ELF-1 (cell line): ENCODE measurements around the gene SAXO2.
"Not testable (repeated sequence)": the region's sequence is repeated elsewhere in the genome, so short reads cannot be mapped to it uniquely, and the experiment has no call there.

ENCODE experiments used
- DNase-seq: peaks from one replicate; pipeline ENCODE4 v3.0.0-alpha.2; 2016; ENCODE audit warnings: low read depth, low spot score

Gene SAXO2

DNA sequence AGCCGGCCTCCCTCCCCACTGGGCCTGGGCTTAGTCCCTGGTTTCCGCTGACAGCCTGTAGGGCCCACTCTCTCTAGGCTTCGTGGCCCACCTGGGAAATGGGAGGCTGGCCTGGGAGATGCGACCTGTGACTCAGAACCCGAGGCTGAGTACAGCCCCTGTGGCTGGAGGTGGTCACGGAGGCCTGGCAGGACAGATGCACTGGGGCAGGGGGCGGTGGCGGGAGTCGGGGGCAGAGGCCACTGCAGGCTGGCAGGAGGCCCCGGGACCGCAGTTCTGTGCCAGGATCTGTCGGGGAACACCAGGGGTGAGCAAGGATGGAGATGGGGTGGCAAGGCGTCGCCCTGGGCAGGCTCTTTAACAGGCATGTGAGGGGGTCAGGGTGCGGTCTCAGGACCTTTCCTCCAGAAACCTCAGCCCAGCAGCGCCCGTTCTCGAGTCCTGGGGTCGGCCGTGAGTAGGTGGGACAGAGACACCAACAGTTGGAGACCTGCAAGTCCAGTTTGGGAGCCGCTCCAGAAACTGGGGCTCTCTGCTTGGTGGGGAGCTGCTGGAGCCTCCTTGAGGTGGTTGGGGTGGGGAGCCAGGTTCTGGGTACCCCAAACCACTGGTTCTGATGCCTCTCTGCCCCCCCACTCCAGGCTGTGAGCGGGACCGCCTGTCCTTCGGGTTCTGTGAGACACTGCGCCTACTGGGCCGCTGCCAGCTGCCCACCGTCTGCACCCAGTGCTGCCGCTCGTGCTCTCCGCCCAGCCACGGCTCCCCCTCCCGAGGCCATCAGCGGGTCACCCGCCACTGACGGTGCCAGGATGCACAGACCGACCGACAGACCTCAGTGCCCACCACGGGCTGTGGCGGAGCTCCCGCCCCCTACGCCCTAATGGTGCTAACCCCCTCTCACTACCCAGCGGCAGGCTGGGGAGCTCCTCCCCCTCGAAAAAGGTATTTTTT lies 71.3 kb downstream of the SAXO2 start:
- not testable (repeated sequence) for DNase-seq
